Type B pancreatic cell (in vitro differentiated cells): ENCODE results near the gene BPI. TPM values are rescaled to one million over a fixed set of nuclear protein-coding genes. Genes with fewer than 3 reads are reported as not detected.

ENCODE experiments used
- DNase-seq: peaks from one replicate; pipeline ENCODE4 v3.0.0; 2021; ENCODE audit warnings: mixed read lengths; ENCODE audit not compliant: unreplicated experiment; ENCODE audit errors: extremely low spot score
- H3K27ac Mint-ChIP-seq: 2 replicates; pipeline ENCODE4 v1.8.0; 2021; ENCODE audit warnings: mild to moderate bottlenecking, mixed read lengths
- H3K27me3 Mint-ChIP-seq: 2 replicates; pipeline ENCODE4 v1.8.0; 2021; ENCODE audit warnings: mixed read lengths
- H3K36me3 Mint-ChIP-seq: 2 replicates; pipeline ENCODE4 v1.8.0; 2021; ENCODE audit warnings: mixed read lengths
- H3K4me1 Mint-ChIP-seq: one replicate; pipeline ENCODE4 v1.8.0; 2021; ENCODE audit warnings: mixed read lengths; ENCODE audit not compliant: unreplicated experiment
- H3K4me3 Mint-ChIP-seq: 2 replicates; pipeline ENCODE4 v1.8.0; 2021; ENCODE audit warnings: mild to moderate bottlenecking, mixed read lengths
- H3K9me3 Mint-ChIP-seq: 2 replicates; pipeline ENCODE4 v1.8.0; 2021; ENCODE audit warnings: mixed read lengths
- CTCF ChIP-seq: fragments of 200-600 bp; sonication (generic); conservative IDR thresholded peaks from 2 replicates; pipeline ENCODE4 v1.5.0; 2021; ENCODE audit warnings: antibody characterized with exemption, mild to moderate bottlenecking
- total RNA-seq: library from RNA; stranded (reverse); gene quantifications from 2 replicates; pipeline ENCODE4 v1.2.1, GENCODE V29; 2021; ENCODE audit warnings: low replicate concordance

Gene BPI
- total RNA-seq, 1 donor from 2014 or later, result 0.17 TPM

GRCh38 chr20:38330638-38331037 lies 26.7 kb downstream of the BPI start:
- Mint-ChIP-seq H3K36me3 (no peaks in the 10 kb centered on the region), H3K27me3 (peaks cover 20% of the 10 kb centered on the region), H3K4me3 (no peak overlapping the region), H3K9me3 (no peaks in the 10 kb centered on the region), H3K27ac (no peak overlapping the region), H3K4me1 (no peaks in the 10 kb centered on the region)
- no peak for DNase-seq
- TF ChIP-seq CTCF, result no peak

GRCh38 chr20:38331245-38331644 lies 27.3 kb downstream of the BPI start:
- H3K27me3 Mint-ChIP-seq, result peaks cover 23% of the 10 kb centered on the region

DNA sequence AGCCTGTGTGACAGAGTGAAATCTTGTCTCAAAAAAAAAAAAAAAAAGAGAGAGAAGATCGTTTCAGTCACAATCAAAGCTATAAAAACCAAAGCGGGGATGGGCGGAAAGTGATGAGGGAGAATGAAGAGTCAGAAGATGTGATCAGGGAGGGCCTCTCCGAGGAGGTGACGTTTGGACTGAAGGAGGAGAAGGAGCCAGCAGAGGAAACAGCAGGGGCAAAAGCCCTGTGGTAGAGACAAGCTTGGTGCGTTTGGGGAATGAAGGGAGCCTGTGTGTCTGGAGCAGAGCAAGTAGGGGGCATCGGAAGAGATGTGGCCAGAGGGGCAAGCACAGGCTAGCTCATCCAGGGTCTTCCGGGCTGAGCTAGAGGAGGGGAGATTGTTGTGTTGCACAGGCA lies 27.9 kb downstream of the BPI start:
- Mint-ChIP-seq H3K36me3 (no peaks in the 10 kb centered on the region), H3K4me1 (peaks cover 4% of the 10 kb centered on the region), H3K27me3 (peaks cover 27% of the 10 kb centered on the region), H3K27ac (no peak overlapping the region), H3K9me3 (no peaks in the 10 kb centered on the region), H3K4me3 (no peak overlapping the region)
- TF ChIP-seq CTCF, result no peak
- no peak for DNase-seq

More at GRCh38 chr20:38331245-38331644, 27.3 kb downstream of the BPI start:
- no peaks in the 10 kb centered on the region for H3K9me3 Mint-ChIP-seq
- no peak overlapping the region for H3K4me3 Mint-ChIP-seq
- no peak overlapping the region for H3K27ac Mint-ChIP-seq
- no peak for TF ChIP-seq CTCF
- peaks cover under 1% of the 10 kb centered on the region for H3K4me1 Mint-ChIP-seq
- no peaks in the 10 kb centered on the region for H3K36me3 Mint-ChIP-seq
- DNase-seq, result no peak

DNA sequence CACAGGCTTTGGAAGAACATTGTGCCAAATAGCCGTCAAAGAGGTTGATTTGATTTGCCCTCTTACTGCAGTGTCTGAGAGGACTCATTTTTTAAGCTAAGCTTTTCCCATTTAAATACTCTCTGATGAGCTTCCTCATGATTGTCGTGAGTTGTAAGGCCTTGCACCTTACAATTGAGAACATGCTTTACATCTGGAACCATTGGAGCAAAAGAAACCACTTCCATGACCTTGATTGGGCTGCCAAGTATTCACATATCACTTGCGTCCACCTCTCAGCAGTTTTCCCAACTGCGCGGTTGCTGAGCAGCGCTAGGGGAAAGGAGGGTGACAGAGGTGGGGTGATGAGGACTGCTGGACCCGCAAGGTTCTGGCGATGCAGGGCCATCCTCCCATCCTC lies 30.1 kb downstream of the BPI start:
- Mint-ChIP-seq H3K4me3 (no peak overlapping the region), H3K9me3 (peaks cover 7% of the 10 kb centered on the region), H3K27ac (no peak overlapping the region), H3K27me3 (peaks cover 23% of the 10 kb centered on the region), H3K4me1 (peaks cover 4% of the 10 kb centered on the region), H3K36me3 (no peaks in the 10 kb centered on the region)
- no peak for TF ChIP-seq CTCF
- DNase-seq, result no peak

DNA sequence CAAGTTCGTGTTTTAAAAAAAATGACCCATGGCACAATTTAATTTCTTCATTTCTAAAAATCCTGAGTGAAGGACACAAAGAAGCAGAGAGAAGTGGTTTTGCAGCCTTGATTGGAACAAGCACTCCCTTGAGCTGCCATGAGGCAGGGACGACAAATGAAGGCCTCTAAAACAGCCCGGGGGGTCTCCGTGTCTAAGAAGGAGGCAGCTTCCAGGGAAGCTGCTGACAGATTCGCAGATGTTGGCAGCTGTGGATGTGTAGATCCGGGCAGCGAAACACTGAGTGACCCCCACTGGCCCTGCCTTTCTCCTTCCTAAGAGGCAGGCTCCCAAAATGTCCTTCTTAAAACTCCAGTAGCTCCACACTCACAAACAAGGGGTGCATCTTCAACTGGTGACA lies 32.8 kb downstream of the BPI start:
- TF ChIP-seq CTCF, result no peak
- H3K4me3 Mint-ChIP-seq, result no peak overlapping the region
- no peak for DNase-seq
- no peak overlapping the region for H3K27ac Mint-ChIP-seq
- peaks cover 19% of the 10 kb centered on the region for H3K27me3 Mint-ChIP-seq
- no peaks in the 10 kb centered on the region for H3K36me3 Mint-ChIP-seq
- H3K4me1 Mint-ChIP-seq, result peaks cover 5% of the 10 kb centered on the region
- H3K9me3 Mint-ChIP-seq, result peaks cover 7% of the 10 kb centered on the region

- no peak for DNase-seq
- Mint-ChIP-seq H3K27ac (no peak overlapping the region), H3K36me3 (no peaks in the 10 kb centered on the region), H3K27me3 (peaks cover 10% of the 10 kb centered on the region), H3K9me3 (peaks cover 7% of the 10 kb centered on the region), H3K4me3 (no peak overlapping the region), H3K4me1 (peaks cover 13% of the 10 kb centered on the region)
- TF ChIP-seq CTCF, result peak; percentile 73
Observed at GRCh38 chr20:38337561-38338140, 33.7 kb downstream of the BPI start.
